ENCODE results near the gene NCAPG.

The NCAPG gene

DNA sequence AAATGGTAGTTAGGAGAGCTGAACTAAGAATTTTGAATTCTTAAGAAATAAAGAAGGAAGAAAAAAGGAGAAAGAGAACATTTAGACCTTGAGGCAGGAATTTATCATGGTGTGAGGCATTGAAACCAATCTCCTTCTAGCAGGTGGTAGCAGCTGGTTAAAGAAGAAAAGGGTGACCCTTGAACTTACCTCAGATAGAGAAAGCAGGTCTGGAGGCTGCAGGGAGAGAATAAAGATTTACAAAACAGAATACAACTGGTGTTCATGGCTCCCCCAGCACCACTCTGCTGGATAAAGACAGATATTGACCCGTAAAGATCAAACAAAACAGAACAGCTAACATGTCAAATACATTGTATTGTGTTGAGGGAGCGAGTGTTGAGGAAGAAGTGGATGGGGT lies 56.0 kb downstream of the NCAPG start:
- H3K27me3 ChIP-seq (replicated peaks; ENCODE audit: control insufficient read depth, insufficient read depth, low read length, poor library complexity, severe bottlenecking), result no peaks in the 10 kb centered on the region
- H3K4me3 ChIP-seq (ENCODE audit: insufficient read depth, low read depth, low read length, poor library complexity, severe bottlenecking), result no peak overlapping the region
- H3K27ac ChIP-seq (ENCODE audit: insufficient read depth, low read length, poor library complexity, severe bottlenecking), result no peak overlapping the region
- no peaks in the 10 kb centered on the region for H3K36me3 ChIP-seq (ENCODE audit: control insufficient read depth, insufficient read depth, low read length)
- no peaks in the 10 kb centered on the region for H3K4me1 ChIP-seq (ENCODE audit: control insufficient read depth, insufficient read depth, low read length, poor library complexity, severe bottlenecking)
- H3K9me3 ChIP-seq (ENCODE audit: control insufficient read depth, low read length), result no peaks in the 10 kb centered on the region
- DNase-seq, result no peak

DNA sequence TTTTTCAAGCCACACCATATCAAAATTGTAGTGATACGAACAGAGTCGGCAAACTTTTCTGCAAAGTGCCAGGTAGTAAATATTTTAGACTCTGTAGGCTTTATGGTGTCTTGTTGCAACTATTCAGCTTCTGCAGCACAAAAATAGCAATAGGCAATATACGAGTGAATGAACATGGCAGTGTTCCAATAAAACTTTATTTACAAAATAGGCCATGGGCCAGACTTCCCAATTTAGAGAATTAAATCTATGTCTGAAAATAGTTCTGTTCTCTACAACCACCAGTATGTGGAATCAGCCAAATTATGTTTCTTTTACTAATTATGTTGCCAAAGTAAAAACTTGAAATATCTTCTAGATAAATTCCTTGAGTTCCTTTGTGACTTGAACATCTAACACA lies 56.5 kb downstream of the NCAPG start:
- H3K4me1 ChIP-seq (ENCODE audit: control insufficient read depth, insufficient read depth, low read length, poor library complexity, severe bottlenecking), result no peaks in the 10 kb centered on the region
- H3K27me3 ChIP-seq (replicated peaks; ENCODE audit: control insufficient read depth, insufficient read depth, low read length, poor library complexity, severe bottlenecking), result no peaks in the 10 kb centered on the region
- DNase-seq, result no peak
- no peak overlapping the region for H3K4me3 ChIP-seq (ENCODE audit: insufficient read depth, low read depth, low read length, poor library complexity, severe bottlenecking)
- no peaks in the 10 kb centered on the region for H3K9me3 ChIP-seq (ENCODE audit: control insufficient read depth, low read length)
- H3K36me3 ChIP-seq (ENCODE audit: control insufficient read depth, insufficient read depth, low read length), result no peaks in the 10 kb centered on the region
- H3K27ac ChIP-seq (ENCODE audit: insufficient read depth, low read length, poor library complexity, severe bottlenecking), result no peak overlapping the region

DNA sequence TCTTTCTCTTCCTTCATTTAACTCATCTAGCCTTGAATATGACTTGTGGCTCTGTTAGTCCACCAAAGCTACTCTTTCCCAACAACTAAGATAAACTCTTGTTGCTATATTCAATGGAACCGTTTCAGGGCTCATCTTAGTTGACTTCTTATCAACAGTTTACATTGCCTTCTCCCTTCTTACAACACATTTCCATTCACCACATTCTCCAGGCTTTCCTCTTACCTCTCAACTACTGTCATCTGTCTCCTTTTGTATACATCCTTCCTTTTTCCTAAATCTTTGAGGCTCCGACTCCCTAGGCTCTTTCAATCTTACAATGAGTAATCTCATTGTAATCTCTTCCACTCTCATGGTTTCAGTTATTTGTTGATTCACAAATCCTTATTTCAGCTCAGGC lies 58.5 kb downstream of the NCAPG start:
- no peak overlapping the region for H3K27ac ChIP-seq (ENCODE audit: insufficient read depth, low read length, poor library complexity, severe bottlenecking)
- H3K9me3 ChIP-seq (ENCODE audit: control insufficient read depth, low read length), result no peaks in the 10 kb centered on the region
- H3K4me3 ChIP-seq (ENCODE audit: insufficient read depth, low read depth, low read length, poor library complexity, severe bottlenecking), result no peak overlapping the region
- no peak for DNase-seq
- H3K27me3 ChIP-seq (replicated peaks; ENCODE audit: control insufficient read depth, insufficient read depth, low read length, poor library complexity, severe bottlenecking), result no peaks in the 10 kb centered on the region
- H3K36me3 ChIP-seq (ENCODE audit: control insufficient read depth, insufficient read depth, low read length), result no peaks in the 10 kb centered on the region
- no peaks in the 10 kb centered on the region for H3K4me1 ChIP-seq (ENCODE audit: control insufficient read depth, insufficient read depth, low read length, poor library complexity, severe bottlenecking)

DNA sequence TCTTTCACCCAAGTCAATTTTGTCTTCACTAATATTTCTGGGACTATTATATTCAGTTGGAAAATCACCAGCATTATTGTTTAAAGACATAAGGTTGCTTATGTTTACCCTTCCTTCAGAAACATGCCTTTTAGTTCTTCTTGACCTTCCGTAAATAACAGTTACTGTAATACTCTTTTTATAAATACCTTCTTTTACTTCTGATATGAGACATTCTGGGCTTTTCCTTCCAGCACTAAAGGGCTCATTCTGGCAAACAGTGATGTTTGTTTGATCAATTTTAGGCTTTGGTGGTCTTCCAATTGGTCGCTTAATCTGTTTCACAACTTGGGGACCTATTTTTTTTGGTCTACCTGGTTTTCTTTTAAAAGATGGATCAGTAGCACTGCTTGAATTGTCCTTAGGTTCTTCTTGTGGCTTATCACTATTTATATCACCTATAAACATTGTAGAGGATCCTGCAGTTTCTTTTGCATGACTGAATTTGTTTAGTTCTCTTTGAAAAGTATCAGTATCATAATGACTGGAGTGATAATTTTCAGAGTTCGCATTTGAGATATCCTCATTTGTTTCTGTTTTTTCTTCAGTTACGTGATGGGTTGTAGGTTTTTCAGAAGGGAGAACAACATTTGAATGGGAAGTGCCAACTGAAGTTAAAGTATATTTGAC lies 64.8 kb downstream of the NCAPG start:
- Histone ChIP-seq H3K27me3 (replicated peaks; ENCODE audit: control insufficient read depth, insufficient read depth, low read length, poor library complexity, severe bottlenecking) (no peaks in the 10 kb centered on the region), H3K27ac (ENCODE audit: insufficient read depth, low read length, poor library complexity, severe bottlenecking) (no peak overlapping the region), H3K36me3 (ENCODE audit: control insufficient read depth, insufficient read depth, low read length) (no peaks in the 10 kb centered on the region), H3K9me3 (ENCODE audit: control insufficient read depth, low read length) (no peaks in the 10 kb centered on the region), H3K4me3 (ENCODE audit: insufficient read depth, low read depth, low read length, poor library complexity, severe bottlenecking) (no peak overlapping the region), H3K4me1 (ENCODE audit: control insufficient read depth, insufficient read depth, low read length, poor library complexity, severe bottlenecking) (no peaks in the 10 kb centered on the region)
- DNase-seq, result no peak

DNA sequence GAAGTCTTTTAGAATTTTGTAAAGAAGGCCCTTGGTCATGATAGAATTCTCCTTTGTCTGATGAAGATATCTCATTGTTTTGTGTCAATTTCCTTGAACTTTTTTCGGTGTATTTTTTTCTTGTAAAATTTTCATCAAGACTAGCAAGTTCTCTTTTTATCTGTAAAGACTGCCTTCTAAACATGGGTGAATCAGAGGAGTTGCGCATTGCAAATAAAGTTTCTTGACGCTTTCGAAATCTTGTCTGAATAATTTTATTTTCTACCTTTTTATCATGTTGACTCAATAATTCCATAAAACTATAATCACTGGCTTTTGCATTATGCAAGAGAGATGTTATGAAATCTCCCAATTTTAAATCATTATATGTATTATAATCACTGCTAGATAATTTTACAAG lies 66.2 kb downstream of the NCAPG start:
- Histone ChIP-seq H3K4me1 (ENCODE audit: control insufficient read depth, insufficient read depth, low read length, poor library complexity, severe bottlenecking) (no peaks in the 10 kb centered on the region), H3K4me3 (ENCODE audit: insufficient read depth, low read depth, low read length, poor library complexity, severe bottlenecking) (no peak overlapping the region), H3K36me3 (ENCODE audit: control insufficient read depth, insufficient read depth, low read length) (no peaks in the 10 kb centered on the region), H3K27ac (ENCODE audit: insufficient read depth, low read length, poor library complexity, severe bottlenecking) (no peak overlapping the region), H3K27me3 (replicated peaks; ENCODE audit: control insufficient read depth, insufficient read depth, low read length, poor library complexity, severe bottlenecking) (no peaks in the 10 kb centered on the region), H3K9me3 (ENCODE audit: control insufficient read depth, low read length) (no peaks in the 10 kb centered on the region)
- no peak for DNase-seq

DNA sequence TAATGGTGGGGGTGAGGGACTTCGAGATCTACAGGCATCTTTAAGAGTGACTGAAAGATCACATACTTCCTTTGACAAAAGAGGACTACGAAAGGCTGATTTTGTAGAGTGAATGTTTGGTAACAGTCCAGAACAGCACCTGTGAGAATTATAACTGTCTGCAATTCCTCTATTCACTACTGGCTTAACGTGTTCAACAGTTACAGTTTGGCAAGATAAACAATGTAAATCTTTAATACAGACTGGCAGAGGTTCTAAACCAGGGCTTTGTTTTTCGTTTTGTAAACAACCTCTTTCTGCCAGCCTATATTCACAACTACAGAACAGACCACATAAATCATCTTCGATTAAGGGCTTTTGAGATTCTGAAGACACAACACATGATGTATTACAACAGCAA lies 66.9 kb downstream of the NCAPG start:
- Histone ChIP-seq H3K27me3 (replicated peaks; ENCODE audit: control insufficient read depth, insufficient read depth, low read length, poor library complexity, severe bottlenecking) (no peaks in the 10 kb centered on the region), H3K4me3 (ENCODE audit: insufficient read depth, low read depth, low read length, poor library complexity, severe bottlenecking) (no peak overlapping the region), H3K36me3 (ENCODE audit: control insufficient read depth, insufficient read depth, low read length) (no peaks in the 10 kb centered on the region), H3K9me3 (ENCODE audit: control insufficient read depth, low read length) (no peaks in the 10 kb centered on the region), H3K27ac (ENCODE audit: insufficient read depth, low read length, poor library complexity, severe bottlenecking) (no peak overlapping the region), H3K4me1 (ENCODE audit: control insufficient read depth, insufficient read depth, low read length, poor library complexity, severe bottlenecking) (no peaks in the 10 kb centered on the region)
- no peak for DNase-seq

DNA sequence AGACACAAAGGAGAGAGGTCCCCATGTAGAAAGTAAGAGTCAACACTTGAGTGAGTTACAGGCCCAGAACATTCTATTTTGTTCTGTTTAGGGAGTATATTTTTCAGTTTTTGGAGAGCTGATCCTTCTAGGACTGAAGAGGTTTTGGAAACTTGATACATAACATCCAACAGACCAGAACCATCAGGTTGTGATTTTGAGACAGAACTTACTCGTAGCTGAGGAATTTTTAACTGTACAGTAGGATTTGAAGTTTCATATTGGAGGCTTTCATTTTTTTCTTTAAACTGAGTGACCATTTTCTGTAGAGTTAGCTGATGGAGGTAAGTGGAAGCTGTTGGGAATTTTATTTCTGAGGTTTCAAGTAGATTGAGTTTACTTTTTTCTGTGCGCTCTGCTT lies 73.3 kb downstream of the NCAPG start:
- no peaks in the 10 kb centered on the region for H3K9me3 ChIP-seq (ENCODE audit: control insufficient read depth, low read length)
- H3K4me3 ChIP-seq (ENCODE audit: insufficient read depth, low read depth, low read length, poor library complexity, severe bottlenecking), result no peak overlapping the region
- H3K36me3 ChIP-seq (ENCODE audit: control insufficient read depth, insufficient read depth, low read length), result no peaks in the 10 kb centered on the region
- H3K4me1 ChIP-seq (ENCODE audit: control insufficient read depth, insufficient read depth, low read length, poor library complexity, severe bottlenecking), result no peaks in the 10 kb centered on the region
- no peaks in the 10 kb centered on the region for H3K27me3 ChIP-seq (replicated peaks; ENCODE audit: control insufficient read depth, insufficient read depth, low read length, poor library complexity, severe bottlenecking)
- no peak for DNase-seq
- H3K27ac ChIP-seq (ENCODE audit: insufficient read depth, low read length, poor library complexity, severe bottlenecking), result no peak overlapping the region

DNA sequence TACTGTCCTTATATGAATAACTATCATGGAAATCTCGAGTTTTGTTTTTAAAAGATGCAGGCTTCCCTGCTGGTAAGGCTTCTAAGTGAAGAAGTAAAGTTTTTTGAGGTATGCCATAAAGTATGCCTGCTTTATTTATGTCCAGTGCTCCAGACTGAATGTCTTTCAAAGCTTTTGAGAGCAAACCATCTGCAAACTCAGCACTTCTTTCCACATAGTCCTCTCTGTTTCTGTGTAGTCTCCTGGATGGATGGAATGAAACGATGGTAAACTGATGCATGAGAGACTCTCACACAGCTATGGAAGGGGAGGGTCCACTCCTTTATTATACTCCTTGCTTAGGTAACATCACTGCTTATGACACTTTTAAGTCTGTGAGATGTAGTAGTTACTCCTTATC lies 73.7 kb downstream of the NCAPG start:
- Histone ChIP-seq H3K4me1 (ENCODE audit: control insufficient read depth, insufficient read depth, low read length, poor library complexity, severe bottlenecking) (no peaks in the 10 kb centered on the region), H3K4me3 (ENCODE audit: insufficient read depth, low read depth, low read length, poor library complexity, severe bottlenecking) (no peak overlapping the region), H3K27ac (ENCODE audit: insufficient read depth, low read length, poor library complexity, severe bottlenecking) (no peak overlapping the region), H3K27me3 (replicated peaks; ENCODE audit: control insufficient read depth, insufficient read depth, low read length, poor library complexity, severe bottlenecking) (no peaks in the 10 kb centered on the region), H3K36me3 (ENCODE audit: control insufficient read depth, insufficient read depth, low read length) (no peaks in the 10 kb centered on the region), H3K9me3 (ENCODE audit: control insufficient read depth, low read length) (no peaks in the 10 kb centered on the region)
- DNase-seq, result no peak

DNA sequence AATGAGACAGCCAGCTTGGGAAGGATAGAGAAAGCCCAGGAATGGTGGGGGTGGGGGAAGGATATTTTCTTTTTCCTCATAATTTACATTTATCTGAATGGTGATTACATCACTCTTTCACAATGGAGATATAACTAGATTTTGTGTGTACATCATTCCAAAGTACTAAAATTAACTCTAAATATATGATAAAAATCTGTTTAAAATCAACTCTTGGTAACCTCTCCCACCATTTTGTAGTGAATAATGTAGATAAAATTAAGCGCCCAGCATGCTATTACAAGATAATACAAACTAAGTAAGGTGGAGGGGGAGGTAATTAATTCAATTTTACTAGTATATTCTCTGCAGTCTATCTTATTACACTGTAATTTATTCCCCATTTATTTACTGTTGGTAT lies 78.9 kb downstream of the NCAPG start:
- no peaks in the 10 kb centered on the region for H3K27me3 ChIP-seq (replicated peaks; ENCODE audit: control insufficient read depth, insufficient read depth, low read length, poor library complexity, severe bottlenecking)
- DNase-seq, result no peak
- no peaks in the 10 kb centered on the region for H3K4me1 ChIP-seq (ENCODE audit: control insufficient read depth, insufficient read depth, low read length, poor library complexity, severe bottlenecking)
- H3K27ac ChIP-seq (ENCODE audit: insufficient read depth, low read length, poor library complexity, severe bottlenecking), result no peak overlapping the region
- H3K4me3 ChIP-seq (ENCODE audit: insufficient read depth, low read depth, low read length, poor library complexity, severe bottlenecking), result no peak overlapping the region
- no peaks in the 10 kb centered on the region for H3K9me3 ChIP-seq (ENCODE audit: control insufficient read depth, low read length)
- no peaks in the 10 kb centered on the region for H3K36me3 ChIP-seq (ENCODE audit: control insufficient read depth, insufficient read depth, low read length)

DNA sequence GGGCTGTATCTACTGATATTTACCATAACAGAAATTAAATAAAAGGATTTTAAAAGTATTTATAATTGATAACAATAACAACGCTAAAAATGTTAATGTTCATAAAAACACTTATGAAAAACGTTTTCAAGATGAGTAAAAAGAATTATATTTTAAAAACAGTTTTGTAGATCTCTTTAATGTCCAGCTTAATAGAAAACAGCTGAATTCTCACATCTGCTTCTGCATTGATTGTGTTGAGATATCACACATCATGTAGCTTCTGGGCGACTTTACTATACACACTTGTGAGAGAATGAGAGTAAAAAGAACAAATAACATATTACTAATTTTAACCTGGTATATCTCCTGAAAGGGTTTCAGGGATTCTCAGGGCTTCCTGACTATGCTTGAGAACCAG lies 83.6 kb downstream of the NCAPG start:
- Histone ChIP-seq H3K4me3 (ENCODE audit: insufficient read depth, low read depth, low read length, poor library complexity, severe bottlenecking) (no peak overlapping the region), H3K27me3 (replicated peaks; ENCODE audit: control insufficient read depth, insufficient read depth, low read length, poor library complexity, severe bottlenecking) (no peaks in the 10 kb centered on the region)
- no peak for DNase-seq

More for the DNA sequence above, 83.6 kb downstream of the NCAPG start:
- no peak overlapping the region for H3K27ac ChIP-seq (ENCODE audit: insufficient read depth, low read length, poor library complexity, severe bottlenecking)
- H3K36me3 ChIP-seq (ENCODE audit: control insufficient read depth, insufficient read depth, low read length), result no peaks in the 10 kb centered on the region
- no peaks in the 10 kb centered on the region for H3K9me3 ChIP-seq (ENCODE audit: control insufficient read depth, low read length)
- no peaks in the 10 kb centered on the region for H3K4me1 ChIP-seq (ENCODE audit: control insufficient read depth, insufficient read depth, low read length, poor library complexity, severe bottlenecking)
